Body of pancreas (tissue), 4 donors: Measurements from ENCODE around the gene RABAC1. TPM values are rescaled to one million over a fixed set of nuclear protein-coding genes. Genes with fewer than 3 reads are reported as not detected.

Experiments used
- ATAC-seq: fragments of 150-250 bp; one replicate; pipeline ENCODE4 v1.9.1; 2016
- DNase-seq, 4 donors: peaks; one replicate each; pipeline ENCODE4 v3.0.0-alpha.2; 2019
- H3K27ac ChIP-seq, 4 donors: fragments of 200-600 bp; sonication (generic); 1 replicate in 3 of 4; 2 replicates in 1 of 4; pipeline versions ENCODE4 v1.5.1 to v1.6.1; 2016 to 2019; ENCODE audit warnings: mild to moderate bottlenecking in 1 of 4, mixed read lengths in 1 of 4, moderate library complexity in 1 of 4
- H3K27me3 ChIP-seq, 2 donors: fragments of 200-600 bp; sonication (generic); one replicate each; pipeline ENCODE4 v1.6.0; 2016; ENCODE audit warnings: mild to moderate bottlenecking in 1 of 2
- H3K36me3 ChIP-seq, 2 donors: fragments of 200-600 bp; sonication (generic); replicated peaks in 1 of 2; 2 replicates each; pipeline ENCODE4 v1.5.1; 2016; ENCODE audit warnings: low read depth in 2 of 2; ENCODE audit not compliant: insufficient read depth in 1 of 2
- H3K4me1 ChIP-seq: fragments of 200-600 bp; sonication (generic); one replicate; pipeline ENCODE4 v1.6.0; 2016
- H3K4me3 ChIP-seq, 2 donors: fragments of 200-600 bp; sonication (generic); 1 replicate in 1 of 2; 2 replicates in 1 of 2; pipeline ENCODE4 v1.5.1; 2016 to 2019
- H3K9me3 ChIP-seq, 3 donors: fragments of 200-600 bp; sonication (generic); 1 replicate in 2 of 3; 2 replicates in 1 of 3; pipeline ENCODE4 v1.5.1; 2016
- CTCF ChIP-seq, 7 experiments: fragments of 450-650 bp in 4 of 7; fragments of 200-600 bp in 3 of 7; sonication (generic) in 3 of 7; IDR thresholded peaks; one replicate each; pipeline ENCODE4 v1.5.1; 2016 to 2019; ENCODE audit warnings: antibody characterized with exemption in 7 of 7
- POLR2A ChIP-seq, 3 donors: fragments of 450-650 bp; IDR thresholded peaks; one replicate each; pipeline ENCODE4 v1.6.1; 2016; ENCODE audit warnings: antibody characterized with exemption in 3 of 3, mild to moderate bottlenecking in 2 of 3
- WGBS, 2 donors: methylation state at CpG; one replicate each; pipeline ENCODE4 v1.1.5; 2017; 5-methylcytosine and 5-hydroxymethylcytosine counted together
- intact Hi-C: fragments of 100-400 bp; cut with DNase I; formaldehyde crosslinking; loops from one replicate; pipeline ENCODE4 v1.15.1; 2023
- total RNA-seq, 2 donors: library from RNA; depleted of rRNA; stranded (reverse); fragments of >200 nt; gene quantifications; one replicate each; pipeline ENCODE4 v1.1.0, GENCODE V29; 2016

RABAC1 gene
- total RNA-seq, 2 donors from 2014 or later, result 87.3 to 88.5 TPM

DNA sequence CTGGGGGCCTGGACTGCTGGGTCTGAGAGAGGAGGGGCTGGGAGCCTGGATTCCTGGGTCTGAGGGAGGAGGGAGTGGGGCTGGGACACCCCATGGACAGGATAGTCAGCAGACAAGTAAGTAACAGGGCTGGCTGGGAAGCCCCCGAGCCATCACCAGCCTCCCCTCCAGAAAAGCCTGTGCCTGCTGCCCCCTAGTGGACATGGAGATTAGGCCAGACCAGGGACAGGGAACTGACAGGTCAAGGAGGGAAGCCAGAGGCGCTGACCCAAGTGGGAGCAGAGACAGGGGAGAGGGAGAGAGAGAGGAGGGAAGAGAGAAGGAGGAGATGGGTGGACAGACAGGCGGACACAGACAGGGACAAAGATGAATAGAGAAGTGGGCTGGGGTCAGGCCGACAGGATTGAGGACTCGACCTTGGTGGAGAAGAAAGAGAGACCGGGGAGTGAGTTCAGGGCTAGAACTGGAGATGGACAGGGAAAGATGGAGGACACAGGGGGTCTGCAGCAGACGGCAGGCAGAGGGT, 24.2 kb downstream of the RABAC1 start:
- 10 to 12% methylated on average over 7 of the region's 7 CpGs for WGBS, 2 donors
- TF ChIP-seq CTCF (IDR thresholded peaks at IDR 0.05) (peak; percentile 67 to 87 (median 79)), POLR2A (IDR thresholded peaks at IDR 0.05) (no peak)
- ATAC-seq, result peak; percentile 77

GRCh38 chr19:41933693-41934426, 25.3 kb downstream of the RABAC1 start:
- DNase-seq, result no peak
- ATAC-seq, result no peak
- TF ChIP-seq CTCF (IDR thresholded peaks at IDR 0.05) (no peak), POLR2A (IDR thresholded peaks at IDR 0.05) (no peak)
- Histone ChIP-seq H3K4me1 (peaks cover 14% of the 10 kb centered on the region), H3K9me3 (no peaks in the 10 kb centered on the region), H3K4me3 (no peak overlapping the region), H3K36me3 (no peaks in the 10 kb centered on the region), H3K27me3 (peaks cover 0 to 4% of the 10 kb centered on the region in 2 donors), H3K27ac (no peak overlapping the region)
- 73 to 75% methylated on average over 5 to 7 of the region's 7 CpGs for WGBS, 2 donors
- intact Hi-C loops, result no loop called here

More for the DNA sequence above, 24.2 kb downstream of the RABAC1 start:
- intact Hi-C loops, result loop anchor here (5.0 kb wide), 1 partner anchor 58 kb away; the partner anchor contains the start of gene CD79A
- H3K4me1 ChIP-seq, result peaks cover 10% of the 10 kb centered on the region
- no peaks in the 10 kb centered on the region for H3K36me3 ChIP-seq
- H3K4me3 ChIP-seq, result no peak overlapping the region
- DNase-seq, result peak; percentile 66 to 71 (median 68)
- no peak overlapping the region for H3K27ac ChIP-seq
- H3K9me3 ChIP-seq, result no peaks in the 10 kb centered on the region
- peaks cover 0 to 4% of the 10 kb centered on the region in 2 donors for H3K27me3 ChIP-seq

DNA sequence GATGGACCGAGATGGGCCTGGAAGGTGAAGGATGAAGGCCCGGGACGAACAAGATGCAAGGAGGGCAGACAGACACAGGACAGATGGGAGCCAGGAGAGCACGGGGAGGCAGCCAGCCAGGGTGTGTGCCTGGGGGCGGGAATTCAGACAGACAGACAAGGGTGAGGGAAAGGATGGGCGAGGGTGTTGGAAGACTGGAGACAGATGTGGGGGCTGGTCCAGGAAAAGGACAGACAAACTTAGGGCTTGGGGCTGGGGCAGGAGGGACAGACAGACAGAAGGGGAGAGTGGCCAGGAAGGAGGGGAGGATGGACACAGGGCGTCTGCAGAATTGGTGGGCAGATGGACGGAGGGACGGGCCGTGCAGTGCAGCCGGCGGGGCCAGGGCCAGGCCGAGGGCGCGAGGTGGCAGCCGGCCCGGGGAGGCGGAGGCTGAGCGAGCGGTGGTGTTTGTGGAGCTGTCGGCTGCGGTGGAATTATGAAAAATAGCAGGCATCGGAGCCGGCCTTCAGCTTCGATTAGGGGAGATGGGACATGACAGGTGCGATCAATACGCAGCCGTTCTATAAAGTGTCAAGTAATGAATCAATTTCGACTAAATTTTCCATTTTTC, 26.3 kb downstream of the RABAC1 start:
- ATAC-seq, result no peak
- WGBS, 2 donors, result 14 to 24% methylated on average over 29 of the region's 29 CpGs
- no peak overlapping the region for H3K27ac ChIP-seq
- peak in 1 of 4 donors; percentile 33 for DNase-seq
- H3K36me3 ChIP-seq, result no peaks in the 10 kb centered on the region
- H3K4me3 ChIP-seq, result no peak overlapping the region
- H3K9me3 ChIP-seq, result no peaks in the 10 kb centered on the region
- TF ChIP-seq CTCF (IDR thresholded peaks at IDR 0.05) (no peak), POLR2A (IDR thresholded peaks at IDR 0.05) (no peak)
- peaks cover 25% of the 10 kb centered on the region for H3K4me1 ChIP-seq
- peaks cover 0 to 4% of the 10 kb centered on the region in 2 donors for H3K27me3 ChIP-seq
- intact Hi-C loops, result no loop called here

DNA sequence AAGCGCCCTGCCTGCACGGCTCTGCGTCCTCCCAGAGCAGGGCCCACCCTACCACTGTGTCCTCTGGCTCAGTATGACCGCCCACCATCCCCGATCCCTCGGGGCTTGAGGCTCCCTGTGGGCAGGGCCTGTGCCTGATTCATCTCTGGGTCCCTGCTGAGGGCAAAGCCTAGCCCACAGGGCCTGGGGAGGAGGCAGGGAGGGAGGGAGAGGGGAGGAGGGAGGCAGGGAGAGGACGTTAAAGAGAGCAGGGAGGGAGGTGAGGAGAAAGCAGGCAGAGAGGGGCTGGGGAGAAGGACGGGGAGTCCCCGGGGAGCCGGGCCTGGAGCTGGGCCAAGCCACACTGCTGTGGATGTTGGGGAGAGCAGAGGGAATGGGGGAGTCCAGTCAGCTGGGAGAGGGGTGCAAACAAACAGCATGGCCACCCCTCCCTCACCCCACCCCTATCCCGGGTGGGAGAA, 26.8 kb downstream of the RABAC1 start:
- DNase-seq, result no peak
- Histone ChIP-seq H3K9me3 (no peaks in the 10 kb centered on the region), H3K36me3 (no peaks in the 10 kb centered on the region), H3K27ac (no peak overlapping the region), H3K4me1 (peaks cover 29% of the 10 kb centered on the region), H3K27me3 (peaks cover 0 to under 1% of the 10 kb centered on the region in 2 donors), H3K4me3 (no peak overlapping the region)
- ATAC-seq, result no peak
- WGBS, 2 donors, result 37 to 50% methylated on average over 8 to 10 of the region's 11 CpGs
- intact Hi-C loops, result no loop called here
- no peak for TF ChIP-seq POLR2A (IDR thresholded peaks at IDR 0.05)
- TF ChIP-seq CTCF (IDR thresholded peaks at IDR 0.05), result no peak
